Measurements from ENCODE around the gene TNRC6C. TPM values are rescaled to one million over a fixed set of nuclear protein-coding genes. Genes with fewer than 3 reads are reported as not detected.

The TNRC6C gene
- total and polyA plus RNA-seq, 7 donors = 1.2 to 22.4 (median 11.4) TPM

- Histone ChIP-seq H3K27me3 (ENCODE audit: insufficient read depth in 3 of 3, low read length in 2 of 3) (peaks cover 0 to 51% (median 16%) of the 10 kb centered on the region in 3 donors), H3K27ac (peak overlapping the region; percentile 61), H3K36me3 (ENCODE audit: insufficient read depth in 1 of 2, low read depth in 1 of 2) (no peaks in the 10 kb centered on the region), H3K9me3 (no peaks in the 10 kb centered on the region), H3K4me1 (peaks cover 9% of the 10 kb centered on the region), H3K4me3 (peak overlapping the region; percentile 78)
- no peak for TF ChIP-seq CTCF (IDR thresholded peaks at IDR 0.05)
- intact Hi-C loops (cut with DNase I) = no loop called here
- ATAC-seq (no peak), DNase-seq (no peak)
- WGBS, 3 donors = 67 to 79% (median 71%) methylated on average over 6 of the region's 6 CpGs
Measured at GRCh38 chr17:78126895-78127238, 168.4 kb downstream of the TNRC6C start.

GRCh38 chr17:78127239-78127887 lies 168.9 kb downstream of the TNRC6C start:
- H3K4me1 ChIP-seq = peaks cover 9% of the 10 kb centered on the region
- intact Hi-C loops (cut with DNase I) = no loop called here
- no peaks in the 10 kb centered on the region for H3K9me3 ChIP-seq
- H3K4me3 ChIP-seq = peak overlapping the region; percentile 78
- ATAC-seq = peak; percentile 20 to 46 (median 36)
- 11 to 28% (median 13%) methylated on average over 23 to 25 of the region's 25 CpGs for WGBS, 3 donors
- no peaks in the 10 kb centered on the region for H3K36me3 ChIP-seq (ENCODE audit: insufficient read depth in 1 of 2, low read depth in 1 of 2)
- TF ChIP-seq CTCF (IDR thresholded peaks at IDR 0.05) = no peak
- peaks cover 0 to 56% (median 16%) of the 10 kb centered on the region in 3 donors for H3K27me3 ChIP-seq (ENCODE audit: insufficient read depth in 3 of 3, low read length in 2 of 3)
- DNase-seq = peak; percentile 63 to 82
- H3K27ac ChIP-seq = peak overlapping the region; percentile 61

- WGBS, 3 donors = 3% methylated on average over 22 to 39 of the region's 39 CpGs
- ATAC-seq = peak; percentile 6 to 33 (median 26)
- Histone ChIP-seq H3K4me1 (peaks cover 9% of the 10 kb centered on the region), H3K9me3 (no peaks in the 10 kb centered on the region), H3K27me3 (ENCODE audit: insufficient read depth in 3 of 3, low read length in 2 of 3) (peaks cover 0 to 57% (median 16%) of the 10 kb centered on the region in 3 donors), H3K36me3 (ENCODE audit: insufficient read depth in 1 of 2, low read depth in 1 of 2) (no peaks in the 10 kb centered on the region), H3K27ac (peak overlapping the region; percentile 61), H3K4me3 (peak overlapping the region; percentile 78)
- intact Hi-C loops (cut with DNase I) = no loop called here
- DNase-seq = no peak
- no peak for TF ChIP-seq CTCF (IDR thresholded peaks at IDR 0.05)
Measured at GRCh38 chr17:78127888-78128550, 169.5 kb downstream of the TNRC6C start.

GRCh38 chr17:78128551-78129350 lies 170.2 kb downstream of the TNRC6C start, which contains the start of gene TMC6:
Gene TMC6, minus strand, starts transcription at chr17:78128755. Its CDS starts 1,923 bp downstream, at chr17:78126832.
- Histone ChIP-seq H3K4me1 (peaks cover 9% of the 10 kb centered on the region), H3K9me3 (no peaks in the 10 kb centered on the region), H3K4me3 (peak within 1 kb of the TSS; percentile 78), H3K27ac (peak within 1 kb of the TSS; percentile 61), H3K27me3 (ENCODE audit: insufficient read depth in 3 of 3, low read length in 2 of 3) (peaks cover 0 to 57% (median 16%) of the 10 kb centered on the region in 3 donors), H3K36me3 (ENCODE audit: insufficient read depth in 1 of 2, low read depth in 1 of 2) (no peaks in the 10 kb centered on the region)
- ATAC-seq (peak; percentile 19 to 58 (median 28)), DNase-seq (peak in 1 of 2 donors; percentile 64)
- WGBS, 3 donors = 8 to 11% (median 9%) methylated on average over 25 to 54 of the region's 54 CpGs
- no peak for TF ChIP-seq CTCF (IDR thresholded peaks at IDR 0.05)
- intact Hi-C loops (cut with DNase I) = no loop called here

Measured in psoas muscle (tissue), 8 donors.